ENCODE data around the gene SCAPER. TPM values are rescaled to one million over a fixed set of nuclear protein-coding genes. Genes with fewer than 3 reads are reported as not detected.
A peak's percentile ranks its signal among the peaks of the same experiment; 100 is the strongest.

Gene SCAPER
- total RNA-seq, 1 experiment from 2014 or later, result 10.3 TPM

DNA sequence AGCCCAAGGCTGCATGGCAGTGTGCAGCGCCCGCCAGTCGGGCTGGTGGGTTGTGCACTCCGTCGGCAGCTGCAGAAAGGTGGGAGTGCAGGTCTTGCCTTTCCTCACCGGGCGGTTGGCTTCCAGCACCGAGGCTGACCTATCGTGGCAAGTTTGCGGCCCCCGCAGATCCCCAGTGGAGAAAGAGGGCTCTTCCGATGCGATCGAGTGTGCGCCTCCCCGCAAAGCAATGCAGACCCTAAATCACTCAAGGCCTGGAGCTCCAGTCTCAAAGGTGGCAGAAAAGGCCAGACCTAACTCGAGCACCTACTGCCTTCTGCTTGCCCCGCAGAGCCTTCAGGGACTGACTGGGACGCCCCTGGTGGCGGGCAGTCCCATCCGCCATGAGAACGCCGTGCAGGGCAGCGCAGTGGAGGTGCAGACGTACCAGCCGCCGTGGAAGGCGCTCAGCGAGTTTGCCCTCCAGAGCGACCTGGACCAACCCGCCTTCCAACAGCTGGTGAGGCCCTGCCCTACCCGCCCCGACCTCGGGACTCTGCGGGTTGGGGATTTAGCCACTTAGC lies 564.3 kb downstream of the SCAPER start:
- no peaks in the 10 kb centered on the region for H3K36me3 Mint-ChIP-seq
- H3K27ac Mint-ChIP-seq, result no peak overlapping the region
- H3K27me3 Mint-ChIP-seq (ENCODE audit: low read depth), result peaks cover 97% of the 10 kb centered on the region
- DNase-seq (ENCODE audit: low spot score) (no peak), ATAC-seq (peak; percentile 8)
- H3K4me1 Mint-ChIP-seq, result peaks cover 51% of the 10 kb centered on the region
- peak overlapping the region; percentile 82 for H3K4me3 Mint-ChIP-seq
- no peak for TF ChIP-seq ZNF423 (CRISPR knock-in tag; IDR thresholded peaks at IDR 0.05)
- TF ChIP-seq SP1 (CRISPR knock-in tag; conservative IDR thresholded peaks at IDR 0.05), result no peak
- no peak for TF ChIP-seq TP53 (CRISPR knock-in tag; IDR thresholded peaks at IDR 0.05)
- TF ChIP-seq SOX15 (CRISPR knock-in tag; IDR thresholded peaks at IDR 0.05), result no peak
- TF ChIP-seq, protein P1, sequence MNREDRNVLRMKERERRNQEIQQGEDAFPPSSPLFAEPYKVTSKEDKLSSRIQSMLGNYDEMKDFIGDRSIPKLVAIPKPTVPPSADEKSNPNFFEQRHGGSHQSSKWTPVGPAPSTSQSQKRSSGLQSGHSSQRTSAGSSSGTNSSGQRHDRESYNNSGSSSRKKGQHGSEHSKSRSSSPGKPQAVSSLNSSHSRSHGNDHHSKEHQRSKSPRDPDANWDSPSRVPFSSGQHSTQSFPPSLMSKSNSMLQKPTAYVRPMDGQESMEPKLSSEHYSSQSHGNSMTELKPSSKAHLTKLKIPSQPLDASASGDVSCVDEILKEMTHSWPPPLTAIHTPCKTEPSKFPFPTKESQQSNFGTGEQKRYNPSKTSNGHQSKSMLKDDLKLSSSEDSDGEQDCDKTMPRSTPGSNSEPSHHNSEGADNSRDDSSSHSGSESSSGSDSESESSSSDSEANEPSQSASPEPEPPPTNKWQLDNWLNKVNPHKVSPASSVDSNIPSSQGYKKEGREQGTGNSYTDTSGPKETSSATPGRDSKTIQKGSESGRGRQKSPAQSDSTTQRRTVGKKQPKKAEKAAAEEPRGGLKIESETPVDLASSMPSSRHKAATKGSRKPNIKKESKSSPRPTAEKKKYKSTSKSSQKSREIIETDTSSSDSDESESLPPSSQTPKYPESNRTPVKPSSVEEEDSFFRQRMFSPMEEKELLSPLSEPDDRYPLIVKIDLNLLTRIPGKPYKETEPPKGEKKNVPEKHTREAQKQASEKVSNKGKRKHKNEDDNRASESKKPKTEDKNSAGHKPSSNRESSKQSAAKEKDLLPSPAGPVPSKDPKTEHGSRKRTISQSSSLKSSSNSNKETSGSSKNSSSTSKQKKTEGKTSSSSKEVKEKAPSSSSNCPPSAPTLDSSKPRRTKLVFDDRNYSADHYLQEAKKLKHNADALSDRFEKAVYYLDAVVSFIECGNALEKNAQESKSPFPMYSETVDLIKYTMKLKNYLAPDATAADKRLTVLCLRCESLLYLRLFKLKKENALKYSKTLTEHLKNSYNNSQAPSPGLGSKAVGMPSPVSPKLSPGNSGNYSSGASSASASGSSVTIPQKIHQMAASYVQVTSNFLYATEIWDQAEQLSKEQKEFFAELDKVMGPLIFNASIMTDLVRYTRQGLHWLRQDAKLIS (CRISPR knock-in tag; IDR thresholded peaks at IDR 0.05; ENCODE audit: borderline replicate concordance), result no peak
- TF ChIP-seq, protein P2, sequence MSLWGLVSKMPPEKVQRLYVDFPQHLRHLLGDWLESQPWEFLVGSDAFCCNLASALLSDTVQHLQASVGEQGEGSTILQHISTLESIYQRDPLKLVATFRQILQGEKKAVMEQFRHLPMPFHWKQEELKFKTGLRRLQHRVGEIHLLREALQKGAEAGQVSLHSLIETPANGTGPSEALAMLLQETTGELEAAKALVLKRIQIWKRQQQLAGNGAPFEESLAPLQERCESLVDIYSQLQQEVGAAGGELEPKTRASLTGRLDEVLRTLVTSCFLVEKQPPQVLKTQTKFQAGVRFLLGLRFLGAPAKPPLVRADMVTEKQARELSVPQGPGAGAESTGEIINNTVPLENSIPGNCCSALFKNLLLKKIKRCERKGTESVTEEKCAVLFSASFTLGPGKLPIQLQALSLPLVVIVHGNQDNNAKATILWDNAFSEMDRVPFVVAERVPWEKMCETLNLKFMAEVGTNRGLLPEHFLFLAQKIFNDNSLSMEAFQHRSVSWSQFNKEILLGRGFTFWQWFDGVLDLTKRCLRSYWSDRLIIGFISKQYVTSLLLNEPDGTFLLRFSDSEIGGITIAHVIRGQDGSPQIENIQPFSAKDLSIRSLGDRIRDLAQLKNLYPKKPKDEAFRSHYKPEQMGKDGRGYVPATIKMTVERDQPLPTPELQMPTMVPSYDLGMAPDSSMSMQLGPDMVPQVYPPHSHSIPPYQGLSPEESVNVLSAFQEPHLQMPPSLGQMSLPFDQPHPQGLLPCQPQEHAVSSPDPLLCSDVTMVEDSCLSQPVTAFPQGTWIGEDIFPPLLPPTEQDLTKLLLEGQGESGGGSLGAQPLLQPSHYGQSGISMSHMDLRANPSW (CRISPR knock-in tag; conservative IDR thresholded peaks at IDR 0.05; ENCODE audit: low read depth), result no peak
- TF ChIP-seq SMAD3 (CRISPR knock-in tag; IDR thresholded peaks at IDR 0.05; ENCODE audit: borderline replicate concordance), result 0 out of 2 replicates have a peak, but pooled peaks have one; percentile 40
- TF ChIP-seq NFE2L1 (CRISPR knock-in tag; IDR thresholded peaks at IDR 0.05), result no peak
- TF ChIP-seq, protein P3, sequence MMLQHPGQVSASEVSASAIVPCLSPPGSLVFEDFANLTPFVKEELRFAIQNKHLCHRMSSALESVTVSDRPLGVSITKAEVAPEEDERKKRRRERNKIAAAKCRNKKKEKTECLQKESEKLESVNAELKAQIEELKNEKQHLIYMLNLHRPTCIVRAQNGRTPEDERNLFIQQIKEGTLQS (CRISPR knock-in tag; conservative IDR thresholded peaks at IDR 0.05), result no peak
- no peak for TF ChIP-seq FOXK1 (CRISPR knock-in tag; IDR thresholded peaks at IDR 0.05)
- TF ChIP-seq, protein P4, sequence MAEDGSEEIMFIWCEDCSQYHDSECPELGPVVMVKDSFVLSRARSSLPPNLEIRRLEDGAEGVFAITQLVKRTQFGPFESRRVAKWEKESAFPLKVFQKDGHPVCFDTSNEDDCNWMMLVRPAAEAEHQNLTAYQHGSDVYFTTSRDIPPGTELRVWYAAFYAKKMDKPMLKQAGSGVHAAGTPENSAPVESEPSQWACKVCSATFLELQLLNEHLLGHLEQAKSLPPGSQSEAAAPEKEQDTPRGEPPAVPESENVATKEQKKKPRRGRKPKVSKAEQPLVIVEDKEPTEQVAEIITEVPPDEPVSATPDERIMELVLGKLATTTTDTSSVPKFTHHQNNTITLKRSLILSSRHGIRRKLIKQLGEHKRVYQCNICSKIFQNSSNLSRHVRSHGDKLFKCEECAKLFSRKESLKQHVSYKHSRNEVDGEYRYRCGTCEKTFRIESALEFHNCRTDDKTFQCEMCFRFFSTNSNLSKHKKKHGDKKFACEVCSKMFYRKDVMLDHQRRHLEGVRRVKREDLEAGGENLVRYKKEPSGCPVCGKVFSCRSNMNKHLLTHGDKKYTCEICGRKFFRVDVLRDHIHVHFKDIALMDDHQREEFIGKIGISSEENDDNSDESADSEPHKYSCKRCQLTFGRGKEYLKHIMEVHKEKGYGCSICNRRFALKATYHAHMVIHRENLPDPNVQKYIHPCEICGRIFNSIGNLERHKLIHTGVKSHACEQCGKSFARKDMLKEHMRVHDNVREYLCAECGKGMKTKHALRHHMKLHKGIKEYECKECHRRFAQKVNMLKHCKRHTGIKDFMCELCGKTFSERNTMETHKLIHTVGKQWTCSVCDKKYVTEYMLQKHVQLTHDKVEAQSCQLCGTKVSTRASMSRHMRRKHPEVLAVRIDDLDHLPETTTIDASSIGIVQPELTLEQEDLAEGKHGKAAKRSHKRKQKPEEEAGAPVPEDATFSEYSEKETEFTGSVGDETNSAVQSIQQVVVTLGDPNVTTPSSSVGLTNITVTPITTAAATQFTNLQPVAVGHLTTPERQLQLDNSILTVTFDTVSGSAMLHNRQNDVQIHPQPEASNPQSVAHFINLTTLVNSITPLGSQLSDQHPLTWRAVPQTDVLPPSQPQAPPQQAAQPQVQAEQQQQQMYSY (CRISPR knock-in tag; IDR thresholded peaks at IDR 0.05), result no peak
- TF ChIP-seq ZNF121 (CRISPR knock-in tag; IDR thresholded peaks at IDR 0.05), result 0 out of 2 replicates have a peak, but pooled peaks have one; percentile 55
- no peak for TF ChIP-seq RELA (CRISPR knock-in tag; IDR thresholded peaks at IDR 0.05; ENCODE audit: borderline replicate concordance)
- no peak for TF ChIP-seq ETV6 (CRISPR knock-in tag; IDR thresholded peaks at IDR 0.05)
- no peak for TF ChIP-seq TCF7 (CRISPR knock-in tag; IDR thresholded peaks at IDR 0.05; ENCODE audit: low read depth)
- TF ChIP-seq, protein P5, sequence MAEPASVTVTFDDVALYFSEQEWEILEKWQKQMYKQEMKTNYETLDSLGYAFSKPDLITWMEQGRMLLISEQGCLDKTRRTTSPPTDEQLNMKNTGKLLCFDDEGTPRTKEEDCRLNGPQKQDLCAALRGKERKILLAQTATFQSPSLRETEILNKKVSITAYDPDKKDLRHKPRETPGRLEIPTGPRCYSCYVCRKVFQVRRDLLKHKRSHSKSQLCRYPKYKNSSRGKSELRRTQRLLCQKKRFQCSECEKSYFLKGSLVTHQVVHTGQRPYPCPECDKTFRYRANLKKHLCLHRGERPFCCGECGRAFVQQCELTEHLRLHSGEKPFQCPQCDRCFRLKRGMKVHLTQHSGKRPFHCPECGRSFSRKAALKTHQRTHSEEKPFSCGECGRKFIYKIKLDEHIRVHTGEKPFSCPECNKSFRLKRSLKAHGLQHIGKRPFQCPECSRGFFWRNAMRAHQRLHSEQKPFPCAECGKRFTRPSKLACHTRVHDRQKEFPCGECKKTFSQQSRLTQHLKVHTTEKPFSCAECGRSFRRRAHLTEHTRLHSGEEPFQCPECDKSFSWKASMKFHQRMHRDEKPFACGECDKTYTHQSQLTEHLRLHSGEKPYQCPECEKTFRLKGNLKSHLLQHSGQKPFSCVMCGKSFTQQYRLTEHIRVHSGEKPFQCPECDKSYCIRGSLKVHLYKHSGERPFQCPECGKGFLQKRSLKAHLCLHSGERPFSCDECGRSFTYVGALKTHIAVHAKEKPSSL (CRISPR knock-in tag; conservative IDR thresholded peaks at IDR 0.05), result no peak
- no peaks in the 10 kb centered on the region for H3K9me3 Mint-ChIP-seq
- ChIA-PET POLR2A (interaction anchor here (1.0 kb wide), 1 partner anchor 150 kb away, joined by 3 read pairs; no protein-coding TSS in a partner anchor), CTCF (interaction anchor here (1.0 to 1.2 kb wide), 3 partner anchors 10 to 155 kb away, joined by 3 to 4 read pairs (median 3); no protein-coding TSS in a partner anchor)

Data from WTC11 (cell line).